Suprapubic skin (tissue), 4 donors: ENCODE measurements around the gene NTPCR. TPM values are rescaled to one million over a fixed set of nuclear protein-coding genes. Genes with fewer than 3 reads are reported as not detected.

ENCODE experiments used
- DNase-seq, 2 donors: peaks; one replicate each; pipeline ENCODE4 v3.0.0-alpha.2; 2019; ENCODE audit warnings: low spot score in 2 of 2
- H3K27ac ChIP-seq: fragments of 200-600 bp; sonication (generic); one replicate; pipeline ENCODE4 v1.5.1; 2019
- H3K27me3 ChIP-seq: fragments of 200-600 bp; sonication (generic); one replicate; pipeline ENCODE4 v1.5.1; 2019
- H3K36me3 ChIP-seq: fragments of 200-600 bp; sonication (generic); one replicate; pipeline ENCODE4 v1.5.1; 2019
- H3K4me1 ChIP-seq: fragments of 200-600 bp; sonication (generic); one replicate; pipeline ENCODE4 v1.5.1; 2019
- H3K4me3 ChIP-seq: fragments of 200-600 bp; sonication (generic); one replicate; pipeline ENCODE4 v1.5.1; 2019; ENCODE audit warnings: mild to moderate bottlenecking
- H3K9me3 ChIP-seq: fragments of 200-600 bp; sonication (generic); one replicate; pipeline ENCODE4 v1.5.1; 2019
- CTCF ChIP-seq, 2 donors: fragments of 200-600 bp in 1 of 2; fragments of 450-650 bp in 1 of 2; sonication (generic) in 1 of 2; IDR thresholded peaks; one replicate each; pipeline ENCODE4 v1.5.1; 2016 to 2019; ENCODE audit warnings: antibody characterized with exemption in 2 of 2, mild to moderate bottlenecking in 1 of 2, moderate library complexity in 1 of 2
- EP300 ChIP-seq: sonication (generic); formaldehyde crosslinking; IDR thresholded peaks from one replicate; pipeline ENCODE4 v1.6.1; 2017; ENCODE audit warnings: antibody characterized with exemption
- POLR2A ChIP-seq, 2 donors: fragments of 450-650 bp; IDR thresholded peaks; one replicate each; pipeline ENCODE4 v1.6.1; 2017; ENCODE audit warnings: antibody characterized with exemption in 2 of 2, mild to moderate bottlenecking in 2 of 2, moderate library complexity in 2 of 2
- POLR2AphosphoS5 ChIP-seq, 3 donors: sonication (generic); formaldehyde crosslinking; IDR thresholded peaks; one replicate each; pipeline ENCODE4 v1.6.1; 2017; ENCODE audit warnings: antibody characterized with exemption in 3 of 3
- WGBS: methylation state at CpG from one replicate; pipeline ENCODE4 v1.1.5; 2018; 5-methylcytosine and 5-hydroxymethylcytosine counted together
- total RNA-seq, 4 donors: library from RNA; depleted of rRNA; stranded (reverse); fragments of >200 nt; gene quantifications; one replicate each; pipeline ENCODE4 v1.1.0, GENCODE V29; 2016

Gene NTPCR
- total RNA-seq, 4 donors from 2014 or later = 18.6 to 35.9 (median 28.4) TPM

- WGBS = 88% methylated on average over 3 of the region's 3 CpGs
- Histone ChIP-seq H3K27me3 (no peaks in the 10 kb centered on the region), H3K4me1 (no peaks in the 10 kb centered on the region), H3K36me3 (no peaks in the 10 kb centered on the region), H3K4me3 (no peak overlapping the region), H3K27ac (no peak overlapping the region), H3K9me3 (no peaks in the 10 kb centered on the region)
- no peak for DNase-seq
- TF ChIP-seq CTCF (IDR thresholded peaks at IDR 0.05) = no peak
- no peak for TF ChIP-seq POLR2A (IDR thresholded peaks at IDR 0.05)
These were observed 33.4 kb upstream of the NTPCR start for GRCh38 chr1:232917053-232917452.

- H3K36me3 ChIP-seq = no peaks in the 10 kb centered on the region
- H3K27ac ChIP-seq = no peak overlapping the region
- no peak for TF ChIP-seq EP300
- TF ChIP-seq CTCF (IDR thresholded peaks at IDR 0.05) = no peak
- TF ChIP-seq POLR2A (IDR thresholded peaks at IDR 0.05) = no peak
- no peak for TF ChIP-seq POLR2AphosphoS5 (IDR thresholded peaks at IDR 0.05)
- H3K4me1 ChIP-seq = no peaks in the 10 kb centered on the region
- no peaks in the 10 kb centered on the region for H3K27me3 ChIP-seq
- 74% methylated on average over 2 of the region's 2 CpGs for WGBS
- H3K4me3 ChIP-seq = no peak overlapping the region
- DNase-seq = no peak
- no peaks in the 10 kb centered on the region for H3K9me3 ChIP-seq
These were observed 29.0 kb upstream of the NTPCR start for GRCh38 chr1:232921381-232921780.

- H3K27me3 ChIP-seq = no peaks in the 10 kb centered on the region
- no peaks in the 10 kb centered on the region for H3K36me3 ChIP-seq
- H3K4me3 ChIP-seq = no peak overlapping the region
- H3K27ac ChIP-seq = no peak overlapping the region
- no peaks in the 10 kb centered on the region for H3K9me3 ChIP-seq
- TF ChIP-seq POLR2AphosphoS5 (IDR thresholded peaks at IDR 0.05) = no peak
- no peak for TF ChIP-seq CTCF (IDR thresholded peaks at IDR 0.05)
- TF ChIP-seq EP300 = no peak
- no peak for TF ChIP-seq POLR2A (IDR thresholded peaks at IDR 0.05)
- WGBS = 68% methylated on average over 2 of the region's 2 CpGs
- no peak for DNase-seq
- H3K4me1 ChIP-seq = no peaks in the 10 kb centered on the region
These were observed 27.9 kb upstream of the NTPCR start for GRCh38 chr1:232922485-232922884.

GRCh38 chr1:232923739-232924386, 26.5 kb upstream of the NTPCR start:
- Histone ChIP-seq H3K4me1 (no peaks in the 10 kb centered on the region), H3K27me3 (no peaks in the 10 kb centered on the region), H3K27ac (no peak overlapping the region), H3K36me3 (no peaks in the 10 kb centered on the region), H3K9me3 (no peaks in the 10 kb centered on the region), H3K4me3 (no peak overlapping the region)
- WGBS = 85% methylated on average over 4 of the region's 4 CpGs
- no peak for DNase-seq
- TF ChIP-seq CTCF (IDR thresholded peaks at IDR 0.05) (no peak), POLR2A (IDR thresholded peaks at IDR 0.05) (no peak), POLR2AphosphoS5 (IDR thresholded peaks at IDR 0.05) (no peak), EP300 (no peak)

GRCh38 chr1:232924874-232925273, 25.5 kb upstream of the NTPCR start:
- no peak overlapping the region for H3K4me3 ChIP-seq
- H3K27ac ChIP-seq = no peak overlapping the region
- no peaks in the 10 kb centered on the region for H3K27me3 ChIP-seq
- WGBS = 98% methylated on average over 3 of the region's 3 CpGs
- no peaks in the 10 kb centered on the region for H3K36me3 ChIP-seq
- DNase-seq = no peak
- no peaks in the 10 kb centered on the region for H3K9me3 ChIP-seq
- no peaks in the 10 kb centered on the region for H3K4me1 ChIP-seq
- TF ChIP-seq CTCF (IDR thresholded peaks at IDR 0.05) = no peak
- no peak for TF ChIP-seq POLR2A (IDR thresholded peaks at IDR 0.05)
- no peak for TF ChIP-seq EP300
- TF ChIP-seq POLR2AphosphoS5 (IDR thresholded peaks at IDR 0.05) = no peak
